HG02623 (cell line): Measurements from ENCODE around the gene NINL.
"Not testable (repeated sequence)": the region's sequence is repeated elsewhere in the genome, so short reads cannot be mapped to it uniquely, and the experiment has no call there.

Experiments
- ATAC-seq: cut with Tn5 transposase; IDR thresholded peaks from one replicate; pipeline ENCODE4 v1.9.1; 2021; ENCODE audit warnings: moderate library complexity; ENCODE audit not compliant: unreplicated experiment

NINL gene

GRCh38 chr20:25486377-25486776 lies 99.0 kb downstream of the NINL start:
- ATAC-seq = no peak

DNA sequence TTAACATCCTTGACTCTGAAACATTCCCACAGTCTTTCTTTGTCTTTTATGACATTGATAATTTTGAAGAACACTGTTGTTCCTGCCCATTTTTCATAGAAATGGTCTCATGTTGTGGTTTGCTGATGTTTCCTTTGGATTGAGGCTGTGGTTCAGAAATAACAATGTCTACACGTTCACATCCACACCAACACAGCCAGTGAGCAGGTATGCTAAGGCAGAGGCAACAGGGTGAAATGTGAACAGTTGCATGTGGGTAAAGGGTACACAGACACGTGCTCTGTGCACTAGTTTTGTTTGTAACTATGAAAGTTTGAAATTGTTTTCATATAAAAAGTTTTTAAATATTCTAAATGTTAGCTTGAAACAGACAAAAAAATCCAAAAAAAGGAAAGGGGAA lies 99.5 kb downstream of the NINL start:
- ATAC-seq = no peak

GRCh38 chr20:25484911-25485511 lies 100.3 kb downstream of the NINL start:
- no peak for ATAC-seq

GRCh38 chr20:25484224-25484846 lies 101.0 kb downstream of the NINL start:
- no peak for ATAC-seq

- ATAC-seq = no peak
These were observed 101.7 kb downstream of the NINL start for GRCh38 chr20:25483431-25484132.

DNA sequence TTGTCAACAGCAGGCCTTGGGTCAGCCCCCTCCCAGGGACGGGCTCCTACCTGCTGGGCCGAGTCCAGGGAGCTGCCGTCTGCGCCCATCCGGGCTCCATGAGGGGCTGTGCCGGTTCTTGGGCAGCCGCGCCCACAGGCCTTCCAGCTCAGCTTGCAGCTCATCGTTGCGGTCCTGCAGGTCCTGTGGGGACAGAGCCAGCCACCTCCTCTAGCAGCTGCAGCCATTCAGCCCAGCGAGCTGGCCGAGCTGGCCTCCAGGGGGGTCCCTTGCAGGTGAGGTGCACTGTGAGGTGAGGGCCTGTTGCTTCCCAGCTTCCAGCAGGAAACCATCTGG lies 103.4 kb downstream of the NINL start:
- no peak for ATAC-seq

DNA sequence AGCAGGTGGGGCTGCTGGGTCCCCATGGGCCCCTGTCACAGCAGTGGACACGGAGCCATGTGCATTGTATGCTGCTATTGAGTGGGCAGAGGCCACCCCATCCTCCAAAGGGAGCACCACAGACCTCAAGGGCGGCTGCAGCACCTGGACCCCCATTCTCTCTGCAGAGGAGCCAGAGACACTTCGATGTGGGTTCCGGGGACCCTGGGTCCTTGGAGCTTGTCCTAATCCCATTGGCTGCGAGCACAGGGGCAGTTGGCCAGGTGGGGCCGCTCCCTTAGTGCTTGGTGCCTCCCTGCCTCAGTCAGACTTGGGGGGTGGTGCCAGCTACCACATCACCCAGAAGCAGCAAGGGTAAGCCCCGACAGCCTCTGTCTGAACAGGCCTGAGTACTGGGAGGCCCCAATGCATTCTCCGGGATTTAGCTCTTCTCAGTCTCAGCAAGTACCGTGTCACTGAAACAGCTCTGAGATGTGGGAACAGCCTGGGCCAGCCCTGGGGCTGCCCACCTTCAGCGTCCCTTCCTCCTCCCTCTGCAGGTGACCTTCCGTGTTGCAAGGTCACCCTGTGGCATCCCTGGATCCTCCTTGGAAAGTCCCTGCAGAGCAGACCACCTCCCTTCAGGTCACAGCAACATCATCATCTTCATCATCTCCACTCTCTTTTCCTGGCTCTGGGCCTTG lies 104.0 kb downstream of the NINL start:
- ATAC-seq = no peak

GRCh38 chr20:25480797-25481196 lies 104.5 kb downstream of the NINL start:
- no peak for ATAC-seq

- ATAC-seq = no peak
These were observed 105.2 kb downstream of the NINL start for GRCh38 chr20:25480156-25480555.

GRCh38 chr20:25479638-25480037 lies 105.7 kb downstream of the NINL start:
- ATAC-seq = no peak

GRCh38 chr20:25478889-25479568 lies 106.3 kb downstream of the NINL start:
- ATAC-seq = no peak

DNA sequence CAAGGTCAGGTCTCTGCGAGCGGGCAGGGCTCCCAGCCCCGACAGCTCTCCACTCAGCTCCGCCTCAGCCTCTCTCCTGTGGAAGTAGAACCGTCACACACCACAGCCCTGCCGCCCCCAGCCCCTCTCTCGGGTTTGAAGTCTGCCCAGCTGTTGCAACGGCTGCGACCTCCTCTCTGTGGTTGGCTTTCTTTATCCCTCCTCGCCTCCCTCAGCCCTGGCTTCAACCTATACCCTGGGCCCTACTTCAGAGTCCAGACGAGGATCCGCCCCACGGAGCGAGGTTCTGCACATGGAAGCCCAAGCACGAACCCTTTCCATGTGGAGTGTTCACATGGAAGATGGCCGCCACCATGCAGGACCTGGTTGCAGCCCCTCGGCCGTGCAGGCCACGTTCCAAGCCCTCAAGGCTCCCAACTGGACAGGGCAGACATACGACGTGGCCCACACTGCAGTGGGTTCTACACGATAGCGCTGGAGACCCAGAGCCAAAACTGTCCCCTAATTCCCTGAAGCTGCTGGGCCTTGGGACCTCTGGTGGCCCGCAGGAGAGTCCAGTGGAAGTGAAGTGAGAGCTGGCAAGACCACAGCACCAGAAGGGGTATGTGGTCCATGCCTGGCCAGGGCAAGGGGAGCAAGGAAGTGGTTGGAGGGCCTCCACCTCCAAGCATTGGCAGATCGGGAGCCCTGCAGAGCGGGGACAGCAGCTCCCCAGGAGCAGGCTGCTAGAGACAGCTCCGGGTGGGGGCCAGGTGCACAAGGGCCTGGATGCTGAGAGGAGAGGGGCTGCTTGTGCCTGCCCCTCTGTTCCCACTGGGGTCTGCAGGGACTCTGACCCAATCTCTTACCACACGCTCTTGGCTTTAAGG lies 108.1 kb downstream of the NINL start:
- ATAC-seq = no peak

DNA sequence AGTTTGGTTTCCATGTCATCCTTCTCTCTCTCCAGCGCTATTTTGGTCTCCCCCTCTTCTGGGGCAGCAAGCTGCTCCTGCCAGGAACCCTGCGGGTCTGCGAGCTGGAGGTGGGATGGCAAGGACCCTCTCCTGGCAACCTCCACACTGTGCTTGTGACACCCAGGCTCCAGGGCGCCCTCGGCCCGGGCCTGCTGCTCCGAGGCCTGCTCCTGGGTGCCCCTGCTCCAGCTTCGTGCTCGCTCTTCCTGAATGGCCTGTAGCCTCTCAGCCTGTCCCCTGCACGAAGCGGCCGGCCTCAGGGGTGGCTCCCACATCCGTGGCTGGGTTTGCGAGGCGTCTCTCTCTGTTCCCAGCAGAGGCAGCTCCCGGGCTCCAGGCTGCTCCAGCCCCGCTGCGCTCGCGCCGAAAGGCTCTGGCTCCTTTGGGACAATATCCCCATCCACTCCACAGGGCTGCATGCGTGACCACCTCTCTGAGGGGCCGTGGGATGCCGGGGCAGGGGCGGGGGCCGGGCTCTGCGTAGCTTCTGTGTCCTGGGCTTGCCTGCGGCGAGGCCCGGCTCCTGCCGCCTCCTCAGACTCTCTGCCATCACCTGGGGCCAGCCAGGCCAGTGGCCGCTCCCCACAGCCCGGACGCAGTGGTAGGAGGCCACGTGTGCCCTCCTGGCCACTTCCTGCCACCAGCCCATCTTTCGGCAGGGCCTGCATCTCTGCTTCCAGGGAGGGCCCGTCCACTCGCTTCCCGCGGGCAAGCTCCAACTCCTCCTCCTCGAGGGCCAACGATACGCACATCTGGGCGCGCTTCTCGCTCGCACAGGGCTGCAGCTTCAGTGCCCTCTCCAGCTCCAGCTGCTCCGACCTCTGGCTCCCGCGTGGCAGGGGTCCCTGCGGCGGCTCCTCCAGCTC lies 109.0 kb downstream of the NINL start:
- no peak for ATAC-seq

GRCh38 chr20:25473297-25473696 lies 112.0 kb downstream of the NINL start:
- ATAC-seq = not testable (repeated sequence)

DNA sequence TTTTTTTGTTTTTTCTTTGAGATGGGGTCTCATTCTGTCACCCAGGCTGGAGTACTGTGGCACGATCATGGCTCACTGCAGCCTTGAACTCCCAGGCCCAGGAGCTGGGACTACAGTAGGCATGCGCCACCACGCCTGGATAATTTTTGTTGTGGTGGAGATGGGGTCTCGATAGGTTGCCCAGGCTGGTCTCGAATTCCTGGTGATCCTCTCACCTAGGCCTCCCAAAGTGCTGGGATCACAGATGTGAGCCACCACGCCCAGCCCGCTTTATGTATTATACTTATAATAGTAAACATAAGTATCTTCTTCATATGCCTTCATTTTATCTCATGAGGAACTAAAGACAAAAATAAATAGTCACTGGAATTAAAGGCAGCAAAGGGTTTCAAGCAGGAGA lies 114.3 kb downstream of the NINL start:
- no peak for ATAC-seq

DNA sequence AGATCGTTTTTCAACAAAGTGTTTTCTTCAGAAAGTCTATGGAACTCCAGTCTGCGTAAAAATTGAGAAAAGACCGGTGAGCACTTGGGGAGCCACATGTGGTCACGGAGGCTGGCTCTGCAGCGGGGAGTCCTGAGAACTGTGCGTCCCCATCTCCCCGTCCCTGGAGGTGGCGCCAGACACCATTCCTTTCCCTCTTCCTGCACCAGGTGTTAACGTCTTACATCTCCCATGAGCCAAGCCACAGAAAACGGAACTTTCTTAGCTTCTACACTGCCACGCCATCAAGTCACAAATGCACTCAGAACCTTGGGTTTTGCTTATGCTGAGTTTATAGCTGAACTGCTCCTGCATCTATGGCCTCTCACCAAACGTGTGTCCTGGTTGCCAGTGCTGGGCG lies 115.3 kb downstream of the NINL start:
- ATAC-seq = no peak

- no peak for ATAC-seq
These were observed 115.8 kb downstream of the NINL start for GRCh38 chr20:25469558-25469957.

DNA sequence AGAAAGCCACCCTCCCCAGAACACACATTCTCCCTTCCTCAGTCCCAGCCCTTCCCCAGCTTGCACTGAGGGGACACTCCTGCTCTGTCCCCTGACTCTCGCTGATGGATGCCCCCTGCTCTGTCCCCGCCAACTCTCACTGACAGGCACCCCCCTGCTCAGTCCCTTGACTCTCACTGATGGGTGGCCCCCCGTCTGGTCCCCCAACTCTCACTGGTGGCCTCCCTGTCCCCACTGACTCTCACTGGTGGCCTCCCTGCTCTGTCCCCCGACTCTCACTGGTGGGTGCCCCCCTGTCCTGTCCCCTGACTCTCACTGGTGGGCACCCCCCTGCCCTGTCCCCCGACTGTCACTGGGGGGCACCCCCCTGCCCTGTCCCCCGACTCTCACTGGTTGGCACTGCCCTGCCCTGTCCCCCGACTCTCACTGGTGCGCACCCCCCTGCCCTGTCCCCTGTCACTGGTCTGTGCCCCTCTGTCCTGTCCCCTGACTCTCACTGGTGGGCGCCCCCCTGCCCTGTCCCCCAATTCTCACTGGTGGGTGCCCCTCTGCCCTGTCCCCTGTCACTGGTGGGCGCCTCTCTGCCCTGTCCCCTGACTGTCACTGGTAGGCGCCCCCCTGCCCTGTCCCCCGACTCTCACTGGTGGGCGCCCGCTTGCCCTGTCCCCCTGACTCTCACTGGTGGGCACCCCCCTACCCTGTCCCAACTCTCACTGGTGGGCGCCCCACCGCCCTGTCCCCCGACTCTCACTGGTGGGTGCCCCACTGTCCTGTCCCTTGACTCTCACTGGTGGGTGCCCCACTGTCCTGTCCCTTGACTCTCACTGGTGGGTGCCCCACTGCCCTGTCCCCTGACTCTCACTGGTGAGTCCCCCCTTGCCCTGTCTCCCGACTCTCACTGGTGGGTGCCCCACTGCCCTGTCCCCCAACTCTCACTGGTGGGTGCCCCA lies 116.9 kb downstream of the NINL start:
- ATAC-seq = no peak
